SKM-1 (cell line): ENCODE results near the gene UNC5A.

Experiments used
- DNase-seq: peaks from one replicate; lab custom pipeline; 2025; ENCODE audit not compliant: unreplicated experiment; lab: John Stamatoyannopoulos, UW

UNC5A gene

GRCh38 chr5:176799488-176799887 is 10.9 kb upstream of the UNC5A start:
- no peak for DNase-seq

- no peak for DNase-seq
Observed at GRCh38 chr5:176800024-176800423, 10.3 kb upstream of the UNC5A start.

GRCh38 chr5:176802116-176802784 is 8.1 kb upstream of the UNC5A start:
- DNase-seq: no peak

- DNase-seq: no peak
Observed at GRCh38 chr5:176803068-176803942, 7.1 kb upstream of the UNC5A start.

- no peak for DNase-seq
Observed at GRCh38 chr5:176803943-176804498, 6.3 kb upstream of the UNC5A start.

- DNase-seq: no peak
Observed at GRCh38 chr5:176806137-176806536, 4.2 kb upstream of the UNC5A start.

GRCh38 chr5:176809544-176810080 is 747 bp upstream of the UNC5A start:
- no peak for DNase-seq

GRCh38 chr5:176810687-176811501 is 535 bp downstream of the UNC5A start:
- DNase-seq: no peak

GRCh38 chr5:176812269-176813259 is 2.2 kb downstream of the UNC5A start:
- DNase-seq: peak; percentile 7

- no peak for DNase-seq
Observed at GRCh38 chr5:176813587-176814312, 3.4 kb downstream of the UNC5A start.

GRCh38 chr5:176814313-176814685 is 3.9 kb downstream of the UNC5A start:
- no peak for DNase-seq

GRCh38 chr5:176814836-176815438 is 4.6 kb downstream of the UNC5A start:
- DNase-seq: no peak

GRCh38 chr5:176816043-176816745 is 5.8 kb downstream of the UNC5A start:
- no peak for DNase-seq

- no peak for DNase-seq
Observed at GRCh38 chr5:176816791-176817347, 6.5 kb downstream of the UNC5A start.

GRCh38 chr5:176817369-176817840 is 7.0 kb downstream of the UNC5A start:
- no peak for DNase-seq

- no peak for DNase-seq
Observed at GRCh38 chr5:176817841-176818377, 7.5 kb downstream of the UNC5A start.

- DNase-seq: no peak
Observed at GRCh38 chr5:176818391-176819098, 8.2 kb downstream of the UNC5A start.
